Measurements from ENCODE around the gene LRP5.

The LRP5 gene

DNA sequence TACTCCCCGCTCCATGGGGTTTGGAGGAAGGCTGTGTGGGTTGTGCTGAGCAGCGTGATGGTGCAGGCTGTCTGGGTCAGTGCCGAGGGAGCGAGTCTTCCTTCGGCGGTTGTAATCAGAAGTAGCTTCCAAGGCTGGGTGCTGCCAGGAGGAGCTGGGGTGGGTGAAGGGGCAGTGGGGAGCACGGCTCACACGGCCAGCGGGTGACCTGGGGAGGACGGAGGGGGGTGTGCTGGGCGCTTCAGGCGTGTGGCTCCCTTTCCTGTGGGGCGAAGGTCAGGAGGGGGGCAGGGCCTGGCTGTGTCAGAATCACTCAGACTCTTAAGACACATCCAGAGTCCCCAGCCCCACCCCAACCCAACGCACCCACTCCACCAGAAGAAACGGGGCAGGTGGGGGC is 60.2 kb downstream of the LRP5 start:
- no peak for DNase-seq

- DNase-seq = no peak
Observed at GRCh38 chr11:68373189-68373814, 60.9 kb downstream of the LRP5 start.

GRCh38 chr11:68373815-68374501 is 61.6 kb downstream of the LRP5 start:
- no peak for DNase-seq

GRCh38 chr11:68374531-68374930 is 62.1 kb downstream of the LRP5 start:
- no peak for DNase-seq

DNA sequence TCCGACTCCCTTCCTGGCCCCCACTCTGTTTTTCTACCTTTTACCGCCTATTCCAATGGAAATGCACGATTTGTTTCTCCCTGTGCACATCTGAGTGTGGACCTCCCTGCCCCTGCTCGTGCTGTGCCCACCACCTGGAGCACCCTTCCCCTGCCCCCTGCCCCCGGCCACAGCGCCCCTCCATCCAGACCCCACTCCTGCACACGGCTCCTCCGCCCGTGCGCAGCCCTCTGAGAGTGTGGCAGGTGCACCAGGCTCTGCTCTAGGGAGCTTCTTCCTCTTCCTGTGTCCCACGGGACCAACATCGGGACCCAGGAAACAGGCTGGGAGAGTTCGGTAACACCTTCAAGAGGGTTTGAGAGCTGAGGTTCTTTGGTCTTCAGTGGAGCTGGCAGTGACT is 62.9 kb downstream of the LRP5 start:
- no peak for DNase-seq

GRCh38 chr11:68375766-68376165 is 63.4 kb downstream of the LRP5 start:
- DNase-seq = no peak

GRCh38 chr11:68377389-68377795 is 65.0 kb downstream of the LRP5 start:
- DNase-seq = no peak

DNA sequence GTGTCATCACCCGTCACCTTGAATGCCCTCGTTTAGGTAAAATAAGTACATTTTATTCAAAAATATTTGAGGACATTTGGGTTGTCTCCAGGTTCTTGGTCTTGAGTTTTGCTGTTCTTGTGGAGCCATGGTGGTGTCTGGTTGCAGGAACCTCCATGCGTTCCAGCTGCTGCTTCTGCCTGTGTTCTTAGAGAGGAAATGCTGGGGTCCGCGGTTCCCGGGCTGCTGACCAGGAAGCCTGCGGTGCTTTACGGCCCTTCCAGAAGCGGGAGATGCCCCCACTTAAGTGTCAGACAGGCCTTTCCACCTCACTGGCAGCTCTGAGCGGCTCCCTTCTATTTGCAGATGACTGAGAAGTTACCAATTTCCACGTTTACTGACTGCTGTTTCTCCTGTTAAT is 66.8 kb downstream of the LRP5 start:
- no peak for DNase-seq

- no peak for DNase-seq
Observed at GRCh38 chr11:68380786-68381622, 68.6 kb downstream of the LRP5 start.

GRCh38 chr11:68381716-68382115 is 69.3 kb downstream of the LRP5 start:
- no peak for DNase-seq

DNA sequence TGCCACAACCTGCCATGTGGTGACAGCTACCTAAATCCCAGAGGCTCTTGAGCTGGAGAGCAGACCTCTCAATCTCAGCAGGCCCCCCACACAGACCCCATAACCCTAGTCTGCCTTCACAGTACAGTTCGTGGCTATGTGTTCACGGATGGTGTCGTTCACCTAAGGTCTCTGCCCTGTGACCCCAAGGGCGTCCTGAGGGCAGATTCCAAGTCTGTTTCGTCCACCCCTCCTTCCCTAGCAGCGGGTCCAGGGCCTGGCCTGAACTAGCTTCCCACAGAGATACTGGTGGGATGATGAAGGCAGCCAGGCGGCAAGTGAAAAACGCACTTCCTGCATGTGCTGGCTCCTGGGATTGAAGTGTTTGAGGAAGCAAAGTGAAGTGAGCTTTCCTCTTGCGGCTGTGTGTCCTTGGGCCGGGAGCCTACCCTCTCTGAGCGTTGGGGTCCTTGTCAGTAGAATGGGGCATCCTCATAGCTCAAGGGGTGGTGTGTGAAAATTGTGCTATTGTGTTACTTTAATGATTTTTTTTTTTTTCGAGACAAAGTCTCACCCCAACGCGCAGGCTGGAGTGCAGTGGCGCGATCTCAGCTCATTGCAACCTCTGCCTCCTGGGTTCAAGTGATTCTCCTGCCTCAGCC is 70.1 kb downstream of the LRP5 start:
- no peak for DNase-seq

- peak; percentile 86 for DNase-seq
Observed at GRCh38 chr11:68383976-68384501, 71.6 kb downstream of the LRP5 start.

GRCh38 chr11:68384530-68385081 is 72.2 kb downstream of the LRP5 start:
- no peak for DNase-seq

DNA sequence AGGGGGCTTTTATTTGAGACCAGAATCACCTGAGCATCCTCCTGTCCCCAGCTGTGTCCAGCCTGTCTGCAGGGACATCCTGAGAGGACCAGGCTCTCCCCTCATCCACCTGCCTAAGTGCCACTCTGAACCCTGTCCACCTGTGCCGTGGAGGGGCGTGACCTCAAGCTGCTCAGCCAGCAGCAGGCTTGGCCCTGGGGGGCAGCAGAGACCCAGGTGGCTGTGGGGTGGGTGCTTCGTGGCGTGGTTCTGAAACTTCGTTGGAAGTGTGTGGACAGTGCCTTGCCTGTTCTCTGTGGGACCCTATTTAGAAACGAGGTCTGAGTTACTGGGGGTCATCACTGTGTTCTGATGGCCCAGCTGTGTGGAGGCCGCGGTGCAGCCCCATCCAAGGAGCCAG is 72.7 kb downstream of the LRP5 start:
- no peak for DNase-seq

GRCh38 chr11:68386331-68386978 is 74.1 kb downstream of the LRP5 start:
- DNase-seq = no peak

GRCh38 chr11:68387840-68388239 is 75.4 kb downstream of the LRP5 start:
- DNase-seq = no peak

DNA sequence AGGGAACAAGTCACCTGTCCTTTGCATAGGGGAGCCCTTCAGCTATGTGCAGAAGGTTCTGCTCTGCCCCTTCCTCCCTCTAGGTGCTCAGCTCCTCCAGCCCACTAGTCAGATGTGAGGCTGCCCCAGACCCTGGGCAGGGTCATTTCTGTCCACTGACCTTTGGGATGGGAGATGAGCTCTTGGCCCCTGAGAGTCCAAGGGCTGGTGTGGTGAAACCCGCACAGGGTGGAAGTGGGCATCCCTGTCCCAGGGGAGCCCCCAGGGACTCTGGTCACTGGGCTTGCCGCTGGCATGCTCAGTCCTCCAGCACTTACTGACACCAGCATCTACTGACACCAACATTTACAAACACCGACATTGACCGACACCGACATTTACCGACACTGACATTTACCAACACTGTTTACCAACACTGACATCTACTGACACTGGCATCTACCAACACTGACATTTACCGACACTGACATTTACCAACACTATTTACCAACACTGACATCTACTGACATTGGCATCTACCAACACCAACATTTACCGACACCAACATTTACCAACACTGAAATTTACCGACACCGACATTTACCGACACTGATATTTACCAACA is 76.3 kb downstream of the LRP5 start:
- DNase-seq = no peak

DNA sequence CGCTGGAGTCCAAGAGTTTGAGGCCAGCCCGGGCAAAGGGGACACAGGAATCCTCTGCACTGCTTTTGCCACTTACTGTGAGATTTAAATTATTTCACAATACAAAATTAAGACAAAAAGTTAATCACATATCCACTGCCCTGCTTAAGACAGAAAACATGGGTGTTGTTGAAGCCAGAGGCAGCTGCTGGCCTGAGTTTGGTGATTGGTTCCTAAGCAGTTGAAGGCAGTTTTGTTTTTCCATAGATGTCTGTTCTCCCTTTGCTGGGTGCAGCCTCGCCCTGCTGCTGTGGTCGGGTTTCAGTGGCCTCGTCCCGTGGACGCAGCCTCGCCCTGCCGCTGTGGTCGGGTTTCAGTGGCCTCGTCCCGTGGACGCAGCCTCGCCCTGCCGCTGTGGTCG is 77.9 kb downstream of the LRP5 start:
- no peak for DNase-seq

- no peak for DNase-seq
Observed at GRCh38 chr11:68392822-68393221, 80.4 kb downstream of the LRP5 start.

- no peak for DNase-seq
Observed at GRCh38 chr11:68396516-68396915, 84.1 kb downstream of the LRP5 start.

- no peak for DNase-seq
Observed at GRCh38 chr11:68397256-68397655, 84.9 kb downstream of the LRP5 start.
